ENCODE measurements around the gene KCNJ18.
"Not testable (repeated sequence)": the region's sequence is repeated elsewhere in the genome, so short reads cannot be mapped to it uniquely, and the experiment has no call there.

KCNJ18 gene

GRCh38 chr17:21685061-21685795 lies 7.1 kb upstream of the KCNJ18 start:
- H3K27me3 ChIP-seq, H4K20me1 ChIP-seq, H3K36me3 ChIP-seq, H3K4me2 ChIP-seq, H3K27ac ChIP-seq, H3K9ac ChIP-seq, H3K4me3 ChIP-seq: not testable (repeated sequence)
- peaks cover 41% of the 10 kb centered on the region for H3K4me1 ChIP-seq
- H3K9me3 ChIP-seq = peaks cover 26% of the 10 kb centered on the region

- Histone ChIP-seq H3K36me3 (no peaks in the 10 kb centered on the region), H3K4me2 (peak overlapping the region; percentile 79), H3K4me1 (peaks cover 41% of the 10 kb centered on the region), H3K27ac (peak overlapping the region; percentile 69), H3K9me3 (peaks cover 16% of the 10 kb centered on the region), H4K20me1 (no peaks in the 10 kb centered on the region), H3K9ac (no peak overlapping the region), H3K4me3 (no peak overlapping the region), H3K27me3 (no peaks in the 10 kb centered on the region)
- no peak for TF ChIP-seq Cebpa-rat (IDR thresholded peaks at IDR 0.05)
Measured at GRCh38 chr17:21686165-21687015, 5.9 kb upstream of the KCNJ18 start.

- H3K27me3 ChIP-seq = no peaks in the 10 kb centered on the region
Measured at GRCh38 chr17:21687136-21687953, 5.0 kb upstream of the KCNJ18 start.

GRCh38 chr17:21688293-21688949 lies 3.9 kb upstream of the KCNJ18 start:
- Histone ChIP-seq H3K4me3 (no peak overlapping the region), H3K27me3 (no peaks in the 10 kb centered on the region), H3K4me1 (peaks cover 57% of the 10 kb centered on the region), H3K4me2 (peak overlapping the region; percentile 30), H3K36me3 (no peaks in the 10 kb centered on the region), H3K9ac (peak overlapping the region; percentile 51; the same call in 1 of the 2 replicates), H3K27ac (peak overlapping the region; percentile 52), H3K9me3 (no peaks in the 10 kb centered on the region), H4K20me1 (no peaks in the 10 kb centered on the region)
- TF ChIP-seq Cebpa-rat (IDR thresholded peaks at IDR 0.05) = no peak

More at GRCh38 chr17:21687136-21687953, 5.0 kb upstream of the KCNJ18 start:
- H4K20me1 ChIP-seq = no peaks in the 10 kb centered on the region
- H3K27ac ChIP-seq = peak overlapping the region; percentile 69
- H3K9me3 ChIP-seq = peaks cover 9% of the 10 kb centered on the region
- no peak overlapping the region for H3K9ac ChIP-seq
- H3K36me3 ChIP-seq = no peaks in the 10 kb centered on the region
- TF ChIP-seq Cebpa-rat (IDR thresholded peaks at IDR 0.05) = no peak
- H3K4me3 ChIP-seq = no peak overlapping the region
- H3K4me2 ChIP-seq = peak overlapping the region; percentile 79
- peaks cover 46% of the 10 kb centered on the region for H3K4me1 ChIP-seq

GRCh38 chr17:21689604-21690003 lies 2.7 kb upstream of the KCNJ18 start:
- peaks cover 58% of the 10 kb centered on the region for H3K4me1 ChIP-seq
- H3K9me3 ChIP-seq = no peaks in the 10 kb centered on the region
- H4K20me1 ChIP-seq = no peaks in the 10 kb centered on the region
- H3K36me3 ChIP-seq = no peaks in the 10 kb centered on the region
- no peaks in the 10 kb centered on the region for H3K27me3 ChIP-seq
- no peak for TF ChIP-seq Cebpa-rat (IDR thresholded peaks at IDR 0.05)
- H3K9ac ChIP-seq = no peak overlapping the region
- no peak overlapping the region for H3K4me2 ChIP-seq
- no peak overlapping the region for H3K4me3 ChIP-seq
- no peak overlapping the region for H3K27ac ChIP-seq

- not testable (repeated sequence) for H3K4me3 ChIP-seq, H3K9me3 ChIP-seq, H3K27me3 ChIP-seq, H3K36me3 ChIP-seq, H3K9ac ChIP-seq, H3K4me2 ChIP-seq, H4K20me1 ChIP-seq
- H3K27ac ChIP-seq = 0 out of 2 replicates have a peak overlapping the region, but pooled peaks have one; percentile 22
- H3K4me1 ChIP-seq = peaks cover 57% of the 10 kb centered on the region
Measured at GRCh38 chr17:21690811-21691210, 1.5 kb upstream of the KCNJ18 start.

GRCh38 chr17:21691481-21691880 lies 842 bp upstream of the KCNJ18 start:
- H4K20me1 ChIP-seq, H3K9ac ChIP-seq, H3K27me3 ChIP-seq, H3K4me2 ChIP-seq, H3K27ac ChIP-seq, H3K4me3 ChIP-seq, H3K36me3 ChIP-seq, H3K9me3 ChIP-seq: not testable (repeated sequence)
- H3K4me1 ChIP-seq = peaks cover 51% of the 10 kb centered on the region

GRCh38 chr17:21692704-21693065 lies 362 bp downstream of the KCNJ18 start:
- H3K9me3 ChIP-seq = not testable (repeated sequence)

GRCh38 chr17:21693391-21693796 lies 1.1 kb downstream of the KCNJ18 start:
- H3K4me3 ChIP-seq, H3K9ac ChIP-seq, H3K36me3 ChIP-seq, H4K20me1 ChIP-seq, H3K9me3 ChIP-seq, H3K27me3 ChIP-seq: not testable (repeated sequence)
- 0 out of 2 replicates have a peak overlapping the region, but pooled peaks have one; percentile 52 for H3K27ac ChIP-seq
- H3K4me2 ChIP-seq = peak overlapping the region; percentile 49
- peaks cover 32% of the 10 kb centered on the region for H3K4me1 ChIP-seq

More at GRCh38 chr17:21692704-21693065, 362 bp downstream of the KCNJ18 start:
- H3K4me3 ChIP-seq, H3K27me3 ChIP-seq, H4K20me1 ChIP-seq, H3K36me3 ChIP-seq, H3K9ac ChIP-seq: not testable (repeated sequence)
- H3K27ac ChIP-seq = peak overlapping the region; percentile 52
- peak overlapping the region; percentile 49 for H3K4me2 ChIP-seq
- peaks cover 39% of the 10 kb centered on the region for H3K4me1 ChIP-seq

GRCh38 chr17:21693937-21694336 lies 1.6 kb downstream of the KCNJ18 start:
- not testable (repeated sequence) for H4K20me1 ChIP-seq, H3K4me2 ChIP-seq, H3K4me3 ChIP-seq, H3K9ac ChIP-seq, H3K27ac ChIP-seq, H3K27me3 ChIP-seq, H3K9me3 ChIP-seq, H3K36me3 ChIP-seq
- peaks cover 26% of the 10 kb centered on the region for H3K4me1 ChIP-seq

- H3K4me1 ChIP-seq = peaks cover 22% of the 10 kb centered on the region
- H3K27me3 ChIP-seq, H3K4me2 ChIP-seq, H3K4me3 ChIP-seq, H3K27ac ChIP-seq, H3K36me3 ChIP-seq, H3K9me3 ChIP-seq, H4K20me1 ChIP-seq, H3K9ac ChIP-seq: not testable (repeated sequence)
Measured at GRCh38 chr17:21696227-21696626, 3.9 kb downstream of the KCNJ18 start.

- not testable (repeated sequence) for H3K9me3 ChIP-seq, H3K27ac ChIP-seq, H3K4me2 ChIP-seq, H3K9ac ChIP-seq, H3K27me3 ChIP-seq, H3K4me3 ChIP-seq, H3K36me3 ChIP-seq, H4K20me1 ChIP-seq
- peaks cover 20% of the 10 kb centered on the region for H3K4me1 ChIP-seq
Measured at GRCh38 chr17:21696842-21697507, 4.7 kb downstream of the KCNJ18 start.

- not testable (repeated sequence) for H3K9me3 ChIP-seq, H3K27ac ChIP-seq
Measured at GRCh38 chr17:21697508-21697860, 5.2 kb downstream of the KCNJ18 start.

More at GRCh38 chr17:21697508-21697860, 5.2 kb downstream of the KCNJ18 start:
- H3K36me3 ChIP-seq, H4K20me1 ChIP-seq, H3K9ac ChIP-seq, H3K4me3 ChIP-seq, H3K27me3 ChIP-seq, H3K4me2 ChIP-seq: not testable (repeated sequence)
- H3K4me1 ChIP-seq = peaks cover 15% of the 10 kb centered on the region
